Kidney glomerular epithelial cell (primary cell): ENCODE data around the gene ITGB7.

ENCODE experiments used
- DNase-seq: peaks from one replicate; lab custom pipeline; 2025; lab: John Stamatoyannopoulos, UW

The ITGB7 gene

GRCh38 chr12:53145383-53146260, 61.4 kb downstream of the ITGB7 start:
- DNase-seq, result no peak

GRCh38 chr12:53143355-53143754, 63.7 kb downstream of the ITGB7 start:
- DNase-seq, result no peak
